Lung (tissue), 16 donors: ENCODE data around the gene BCOR. TPM values are rescaled to one million over a fixed set of nuclear protein-coding genes. Genes with fewer than 3 reads are reported as not detected.

Experiments
- ATAC-seq: fragments of 200-7000 bp; cut with Tn5 transposase; one replicate; pipeline ENCODE4 v1.9.1; 2020; ENCODE audit warnings: moderate number of reproducible peaks; ENCODE audit not compliant: insufficient read depth, low FRiP score
- DNase-seq, 3 donors: peaks; one replicate each; pipeline ENCODE4 v3.0.0-alpha.2; 2013 to 2017
- H3K27ac ChIP-seq, 2 donors: one replicate each; pipeline ENCODE4 v1.5.1; 2013; ENCODE audit warnings: mild to moderate bottlenecking in 2 of 2, moderate library complexity in 2 of 2, control low read depth in 1 of 2, inconsistent platforms in 1 of 2, low read depth in 1 of 2, low read length in 1 of 2
- H3K27me3 ChIP-seq, 3 donors: one replicate each; pipeline ENCODE4 v1.5.1; 2013; ENCODE audit warnings: low read length in 2 of 3; ENCODE audit not compliant: control insufficient read depth in 3 of 3, insufficient read depth in 3 of 3
- H3K36me3 ChIP-seq, 4 donors: one replicate each; pipeline ENCODE4 v1.5.1; 2013; ENCODE audit warnings: low read length in 4 of 4, mild to moderate bottlenecking in 1 of 4, moderate library complexity in 1 of 4; ENCODE audit not compliant: control insufficient read depth in 4 of 4, insufficient read depth in 4 of 4
- H3K4me1 ChIP-seq, 5 donors: one replicate each; pipeline ENCODE4 v1.5.1; 2013; ENCODE audit warnings: low read length in 5 of 5, mild to moderate bottlenecking in 2 of 5, moderate library complexity in 1 of 5; ENCODE audit not compliant: control insufficient read depth in 5 of 5, insufficient read depth in 5 of 5
- H3K4me3 ChIP-seq: one replicate; pipeline ENCODE4 v1.5.1; 2013; ENCODE audit warnings: mild to moderate bottlenecking, control low read depth, moderate library complexity
- H3K9ac ChIP-seq, 2 donors: one replicate each; pipeline ENCODE4 v1.5.1; 2013; ENCODE audit warnings: low read length in 2 of 2, control low read depth in 1 of 2; ENCODE audit not compliant: insufficient read depth in 1 of 2
- H3K9me3 ChIP-seq, 4 donors: one replicate each; pipeline ENCODE4 v1.5.1; 2013; ENCODE audit warnings: low read length in 3 of 4, mild to moderate bottlenecking in 1 of 4, moderate library complexity in 1 of 4; ENCODE audit not compliant: control insufficient read depth in 4 of 4, insufficient read depth in 3 of 4
- CTCF ChIP-seq: IDR thresholded peaks from 2 replicates; pipeline ENCODE4 v1.5.1; 2012; ENCODE audit warnings: mild to moderate bottlenecking; ENCODE audit errors: control extremely low read depth, extremely low read depth
- WGBS, 2 donors: extraction: QIAGEN DNeasy Blood & Tissue Kit; methylation state at CpG; one replicate each; pipeline ENCODE4 v1.1.7; 2013; 5-methylcytosine and 5-hydroxymethylcytosine counted together
- long read RNA-seq, 5 donors: transcript quantifications; one replicate each; lab custom pipeline, GENCODE V29; 2026
- polyA plus RNA-seq, 2 donors: library from polyadenylated mRNA; stranded (reverse); fragments of 200-250 nt; gene quantifications; one replicate each; pipeline ENCODE4 v1.2.1, GENCODE V29; 2013
- total RNA-seq, 2 donors: library from RNA; depleted of rRNA in 1 of 2; stranded (reverse); fragments of >200 nt in 1 of 2; gene quantifications; one replicate each; pipeline ENCODE4 v1.2.1, GENCODE V29; 2014 to 2021
- donor health status: control.
- donor health status: control.
- donor health status: Bipolar disorder and iron deficiency.
- donor health status: healthy.
- donor health status: DM: yes; HTN: yes; CAD: no.

The BCOR gene
- total RNA-seq = 10 to 100 TPM; 18.8 to 67.2 TPM
- 10 to 100 TPM; 10.8 to 13.1 TPM for polyA plus RNA-seq
- long read RNA-seq, donor 1, partial matches to known transcripts = 7 of 8 reads
- long read RNA-seq, donor 1, other reads (novel, unspliced or antisense) = 0 of 8 reads
- long read RNA-seq, donor 2, partial matches to known transcripts = 0 of 1 reads
- long read RNA-seq, donor 2, other reads (novel, unspliced or antisense) = 0 of 1 reads
- long read RNA-seq, donor 3, partial matches to known transcripts = 7 of 7 reads
- long read RNA-seq, donor 3, other reads (novel, unspliced or antisense) = 0 of 7 reads
- long read RNA-seq, donor 4, partial matches to known transcripts = 0 of 2 reads
- long read RNA-seq, donor 4, other reads (novel, unspliced or antisense) = 0 of 2 reads
- long read RNA-seq, donor 5, partial matches to known transcripts = 6 of 6 reads
- long read RNA-seq, donor 5, other reads (novel, unspliced or antisense) = 0 of 6 reads

- peaks cover 0 to 46% (median 19%) of the 10 kb centered on the region in 3 donors for H3K27me3 ChIP-seq
- peaks cover 0 to 9% (median 0%) of the 10 kb centered on the region in 4 donors for H3K9me3 ChIP-seq
- H3K4me3 ChIP-seq = peak within 1 kb of the TSS; percentile 51
- WGBS, 2 donors = 0 to 9% methylated on average over 16 to 98 of the region's 98 CpGs
- ATAC-seq (peak; percentile 36), DNase-seq (peak; percentile 78 to 89 (median 84))
- H3K9ac ChIP-seq = no peak within 1 kb of the TSS
- H3K36me3 ChIP-seq = no peaks in the 10 kb centered on the region
- peak within 1 kb of the TSS; percentile 89 to 94 for H3K27ac ChIP-seq
- no peak for TF ChIP-seq CTCF
- peaks cover 0 to 27% (median 6%) of the 10 kb centered on the region in 5 donors for H3K4me1 ChIP-seq
Observed at GRCh38 chrX:40097504-40098263, at the start of gene BCOR. BCOR (minus strand) TSS chrX:40097958; CDS start chrX:40077929, 20,029 bp downstream.

GRCh38 chrX:40147126-40147952 lies 49.6 kb upstream of the BCOR start:
- Histone ChIP-seq H3K27ac (no peak overlapping the region), H3K36me3 (no peaks in the 10 kb centered on the region), H3K27me3 (peaks cover 11 to 41% (median 31%) of the 10 kb centered on the region in 3 donors), H3K4me1 (peaks cover 0 to 53% (median 9%) of the 10 kb centered on the region in 5 donors), H3K4me3 (no peak overlapping the region), H3K9ac (no peak overlapping the region), H3K9me3 (peaks cover 0 to 4% (median 0%) of the 10 kb centered on the region in 4 donors)
- ATAC-seq (no peak), DNase-seq (peak in 1 of 3 donors; percentile 16)
- 48 to 88% methylated on average over 44 to 50 of the region's 50 CpGs for WGBS, 2 donors
- no peak for TF ChIP-seq CTCF

DNA sequence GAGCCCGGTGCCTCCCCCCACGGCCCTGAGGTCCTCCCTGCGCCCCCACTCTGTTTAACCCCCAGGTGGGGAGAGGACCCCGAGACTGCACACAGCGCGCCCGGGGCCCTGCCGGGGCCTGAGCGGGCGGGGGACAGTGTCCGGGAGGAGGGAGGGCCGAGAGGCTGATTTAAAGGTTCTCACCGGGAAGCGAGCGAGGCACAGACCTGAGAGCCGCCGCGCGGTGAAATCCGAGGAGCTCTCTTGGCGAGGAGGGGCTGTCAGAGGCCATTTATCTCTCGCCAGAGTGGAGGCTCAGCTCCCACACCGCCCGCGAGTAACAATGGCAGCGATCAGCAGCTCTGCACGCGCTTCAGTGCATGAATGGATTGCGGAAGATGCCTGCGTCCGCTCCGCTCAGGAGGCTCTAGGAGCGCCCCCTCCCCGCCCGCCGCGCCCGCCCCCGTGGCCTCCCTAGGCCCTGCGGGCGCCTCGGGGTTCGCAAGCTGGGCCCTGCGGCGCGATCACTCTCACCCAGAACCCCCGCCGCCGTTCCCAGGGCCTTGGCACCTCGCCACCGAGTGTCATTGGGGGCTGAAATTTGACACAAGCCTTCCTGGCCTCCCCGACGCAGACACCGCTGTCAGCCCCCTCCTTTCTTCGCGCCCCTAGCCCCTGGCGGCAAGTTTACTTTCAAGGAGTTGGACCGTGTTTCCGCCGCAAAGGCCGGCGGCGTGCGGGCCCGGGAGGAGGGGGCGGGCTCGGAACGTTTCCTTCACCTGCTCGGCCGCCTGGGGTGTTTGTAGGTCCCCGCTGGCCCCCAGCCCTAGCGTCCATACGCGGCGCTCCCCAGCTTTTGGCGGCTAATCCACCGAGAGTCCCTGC lies 48.7 kb upstream of the BCOR start:
- Histone ChIP-seq H3K27ac (peak overlapping the region in 1 of 2 donors; percentile 11), H3K27me3 (peaks cover 11 to 44% (median 34%) of the 10 kb centered on the region in 3 donors), H3K4me1 (peaks cover 3 to 52% (median 15%) of the 10 kb centered on the region in 5 donors), H3K36me3 (no peaks in the 10 kb centered on the region), H3K9me3 (peaks cover 0 to 4% (median 0%) of the 10 kb centered on the region in 4 donors), H3K4me3 (no peak overlapping the region), H3K9ac (peak overlapping the region in 1 of 2 donors; percentile 8)
- TF ChIP-seq CTCF = no peak
- WGBS, 2 donors = 8 to 9% methylated on average over 28 to 77 of the region's 77 CpGs
- DNase-seq (peak; percentile 52 to 71 (median 62)), ATAC-seq (no peak)
